Measurements from ENCODE around the gene IFFO2. TPM values are rescaled to one million over a fixed set of nuclear protein-coding genes. Genes with fewer than 3 reads are reported as not detected.

IFFO2 gene
- total and polyA plus RNA-seq, 2 of the 13 experiments (the other 11 are each of a cell fraction or from before 2014, with no cell fraction given) = 7.3 to 16.7 TPM

GRCh38 chr1:18902523-18903290 is 53.8 kb downstream of the IFFO2 start, which contains the start of gene ALDH4A1 (continued):
- TF ChIP-seq ZNF570 (CRISPR knock-in tag; IDR thresholded peaks at IDR 0.05; ENCODE audit: borderline replicate concordance) = no peak
- peak; percentile 26; the same call in 1 of the 2 replicates for TF ChIP-seq THAP7 (CRISPR knock-in tag; IDR thresholded peaks at IDR 0.05)
- TF ChIP-seq ETS1 (CRISPR knock-in tag; IDR thresholded peaks at IDR 0.05) = no peak
- TF ChIP-seq SAP130 (CRISPR knock-in tag; IDR thresholded peaks at IDR 0.05; ENCODE audit: low read depth) = peak; percentile 90
- peak; percentile 77; the same call in 1 of the 2 replicates for TF ChIP-seq ZSCAN29 (CRISPR knock-in tag; conservative IDR thresholded peaks at IDR 0.05)
- TF ChIP-seq ZNF414 (CRISPR knock-in tag; IDR thresholded peaks at IDR 0.05) = no peak
- TF ChIP-seq ZNF260 (CRISPR knock-in tag; IDR thresholded peaks at IDR 0.05; ENCODE audit: borderline replicate concordance, low read depth) = no peak
- TF ChIP-seq POGK (CRISPR knock-in tag; conservative IDR thresholded peaks at IDR 0.05) = peak; percentile 27; the same call in 1 of the 2 replicates
- TF ChIP-seq ARNT (IDR thresholded peaks at IDR 0.05) = no peak
- no peak for TF ChIP-seq ZNF615 (CRISPR knock-in tag; IDR thresholded peaks at IDR 0.05; ENCODE audit: borderline replicate concordance)
- no peak for TF ChIP-seq SRSF4 (IDR thresholded peaks at IDR 0.05; ENCODE audit: low read depth, low read length, poor library complexity, severe bottlenecking)
- 0 out of 2 replicates have a peak, but pooled peaks have one; percentile 17 for TF ChIP-seq ZIK1 (CRISPR knock-in tag; IDR thresholded peaks at IDR 0.05; ENCODE audit: borderline replicate concordance, low read depth)
- TF ChIP-seq HMGA1 (CRISPR knock-in tag; conservative IDR thresholded peaks at IDR 0.05) = no peak
- TF ChIP-seq ZNF24 (IDR thresholded peaks at IDR 0.05) = no peak
- TF ChIP-seq CBX1 (IDR thresholded peaks at IDR 0.05; ENCODE audit: low read depth) = no peak
- peak; percentile 76 for TF ChIP-seq RNF2 (conservative IDR thresholded peaks at IDR 0.05; ENCODE audit: low read depth)
- no peak for TF ChIP-seq SRSF9 (IDR thresholded peaks at IDR 0.05; ENCODE audit: borderline replicate concordance, insufficient read depth, low read depth, low read length, poor library complexity, severe bottlenecking)
- no peak for TF ChIP-seq SSRP1 (CRISPR knock-in tag; IDR thresholded peaks at IDR 0.05)
- TF ChIP-seq ZNF350 (CRISPR knock-in tag; IDR thresholded peaks at IDR 0.05; ENCODE audit: borderline replicate concordance, low read depth) = peak; percentile 65; the same call in 1 of the 2 replicates
- TF ChIP-seq GPN1 (CRISPR knock-in tag; IDR thresholded peaks at IDR 0.05; ENCODE audit: borderline replicate concordance) = no peak
- TF ChIP-seq NFYC (CRISPR knock-in tag; IDR thresholded peaks at IDR 0.05) = peak; percentile 89
- no peak for TF ChIP-seq ARID3A (IDR thresholded peaks at IDR 0.05; ENCODE audit: low read depth, low read length)
